Femur (tissue), 1 donor: ENCODE results near the gene POLD2.

Experiments
- DNase-seq: peaks from one replicate; pipeline ENCODE4 v3.0.0-alpha.2; 2017

The POLD2 gene

GRCh38 chr7:44101303-44101965 lies 21.9 kb downstream of the POLD2 start:
- no peak for DNase-seq

- peak; percentile 85 for DNase-seq
Measured at GRCh38 chr7:44100458-44101302, 22.7 kb downstream of the POLD2 start.

- no peak for DNase-seq
Measured at GRCh38 chr7:44099669-44100068, 23.7 kb downstream of the POLD2 start.

- DNase-seq: no peak
Measured at GRCh38 chr7:44098092-44099068, 25.0 kb downstream of the POLD2 start.

GRCh38 chr7:44097064-44097932 lies 26.1 kb downstream of the POLD2 start:
- no peak for DNase-seq

- no peak for DNase-seq
Measured at GRCh38 chr7:44096326-44096881, 26.9 kb downstream of the POLD2 start.

GRCh38 chr7:44095781-44096180 lies 27.6 kb downstream of the POLD2 start:
- DNase-seq: no peak

GRCh38 chr7:44094883-44095592 lies 28.3 kb downstream of the POLD2 start:
- no peak for DNase-seq

GRCh38 chr7:44094365-44094764 lies 29.0 kb downstream of the POLD2 start:
- DNase-seq: no peak

- DNase-seq: no peak
Measured at GRCh38 chr7:44093102-44093641, 30.2 kb downstream of the POLD2 start.

- peak; percentile 72 for DNase-seq
Measured at GRCh38 chr7:44087911-44088838, 35.2 kb downstream of the POLD2 start.

GRCh38 chr7:44086627-44087026 lies 36.7 kb downstream of the POLD2 start:
- DNase-seq: no peak

- DNase-seq: no peak
Measured at GRCh38 chr7:44085546-44085945, 37.8 kb downstream of the POLD2 start.

GRCh38 chr7:44084701-44085100 lies 38.6 kb downstream of the POLD2 start:
- DNase-seq: no peak

GRCh38 chr7:44083796-44084195 lies 39.6 kb downstream of the POLD2 start:
- DNase-seq: no peak

- peak; percentile 100 for DNase-seq
Measured at GRCh38 chr7:44082541-44083207, 40.7 kb downstream of the POLD2 start.

- no peak for DNase-seq
Measured at GRCh38 chr7:44081266-44081748, 42.0 kb downstream of the POLD2 start.

- no peak for DNase-seq
Measured at GRCh38 chr7:44080686-44081265, 42.6 kb downstream of the POLD2 start.
